ENCODE results near the gene EHHADH. TPM values are rescaled to one million over a fixed set of nuclear protein-coding genes. Genes with fewer than 3 reads are reported as not detected.

The EHHADH gene
- total and polyA plus RNA-seq, 9 of the 15 experiments (the other 6 are each of a cell fraction or from before 2014, with no cell fraction given): 3.6 to 6.4 (median 5.4) TPM

- Histone ChIP-seq H3K9me1 (ENCODE audit: control insufficient read depth, insufficient read depth, low read length) (no peaks in the 10 kb centered on the region), H3K79me2 (ENCODE audit: control insufficient read depth, insufficient read depth, low read length) (no peaks in the 10 kb centered on the region), H4K20me1 (replicated peaks; ENCODE audit: control insufficient read depth, insufficient read depth, low read length) (no peaks in the 10 kb centered on the region), H3K4me2 (ENCODE audit: insufficient read depth, low read length) (no peak overlapping the region), H3K9ac (ENCODE audit: insufficient read depth in 1 of 2, low read depth in 2 of 2, low read length in 2 of 2) (no peak overlapping the region), H3K27me3 (ENCODE audit: control insufficient read depth in 2 of 2, insufficient read depth in 2 of 2, low read length in 2 of 2) (no peaks in the 10 kb centered on the region), H3K9me3 (replicated peaks; ENCODE audit: control insufficient read depth, insufficient read depth, low read depth, low read length) (no peaks in the 10 kb centered on the region), H3K4me1 (replicated peaks in 1 of 2; ENCODE audit: control insufficient read depth in 2 of 2, insufficient read depth in 2 of 2, low read length in 2 of 2) (no peaks in the 10 kb centered on the region), H3K4me3 (no peak overlapping the region), H3K36me3 (ENCODE audit: control insufficient read depth, insufficient read depth, low read length) (no peaks in the 10 kb centered on the region; the same call in 2 of the 3 replicates), H2AFZ (ENCODE audit: low read depth, low read length) (no peak overlapping the region), H3K27ac (ENCODE audit: extremely low read depth, low read depth, low read length) (no peak overlapping the region)
- no peak for FAIRE-seq
- TF ChIP-seq, protein P1, sequence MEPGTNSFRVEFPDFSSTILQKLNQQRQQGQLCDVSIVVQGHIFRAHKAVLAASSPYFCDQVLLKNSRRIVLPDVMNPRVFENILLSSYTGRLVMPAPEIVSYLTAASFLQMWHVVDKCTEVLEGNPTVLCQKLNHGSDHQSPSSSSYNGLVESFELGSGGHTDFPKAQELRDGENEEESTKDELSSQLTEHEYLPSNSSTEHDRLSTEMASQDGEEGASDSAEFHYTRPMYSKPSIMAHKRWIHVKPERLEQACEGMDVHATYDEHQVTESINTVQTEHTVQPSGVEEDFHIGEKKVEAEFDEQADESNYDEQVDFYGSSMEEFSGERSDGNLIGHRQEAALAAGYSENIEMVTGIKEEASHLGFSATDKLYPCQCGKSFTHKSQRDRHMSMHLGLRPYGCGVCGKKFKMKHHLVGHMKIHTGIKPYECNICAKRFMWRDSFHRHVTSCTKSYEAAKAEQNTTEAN (CRISPR knock-in tag; IDR thresholded peaks at IDR 0.05): no peak
- no TSS peak for BruUV-seq (replicated peaks)
- no peak for DNase-seq (ENCODE audit: extremely low read depth in 1 of 4, low spot score in 3 of 4)
- ChIA-PET CTCF (ENCODE audit: low intra/inter-chr PET ratio) (no interaction called here), POLR2A (no interaction called here)
- in situ Hi-C loops (cut with MboI): no loop called here
- ATAC-seq: no peak
- WGBS (ENCODE audit: insufficient coverage, low coverage, missing lambda C conversion rate): 26% methylated on average over 4 of the region's 4 CpGs
- intact Hi-C loops (cut with micrococcal nuclease): no loop called here
Measured at GRCh38 chr3:185210621-185211142, 43.2 kb downstream of the EHHADH start.

DNA sequence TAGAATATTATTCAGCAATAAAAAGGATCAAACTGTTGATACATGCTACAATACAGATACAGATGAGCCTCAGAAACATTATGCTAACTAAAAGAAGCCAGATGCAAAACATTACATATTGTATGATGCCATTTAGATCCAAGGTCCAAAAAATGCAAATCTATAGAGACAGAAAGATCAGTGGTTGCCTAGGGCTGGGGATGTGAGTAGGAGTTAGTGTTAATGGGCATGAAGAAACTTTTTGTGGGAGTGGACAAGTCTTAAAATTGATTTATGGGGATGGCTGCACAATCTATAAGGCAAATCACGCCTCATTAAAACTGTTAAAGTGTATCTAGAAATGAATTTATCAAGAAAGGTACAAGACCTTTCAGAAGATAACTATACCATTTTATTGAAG, 45.0 kb downstream of the EHHADH start:
- Histone ChIP-seq H3K9me1 (ENCODE audit: control insufficient read depth, insufficient read depth, low read length) (no peaks in the 10 kb centered on the region), H3K9me3 (replicated peaks; ENCODE audit: control insufficient read depth, insufficient read depth, low read depth, low read length) (no peaks in the 10 kb centered on the region), H3K4me3 (no peak overlapping the region), H2AFZ (ENCODE audit: low read depth, low read length) (no peak overlapping the region), H3K9ac (ENCODE audit: insufficient read depth in 1 of 2, low read depth in 2 of 2, low read length in 2 of 2) (no peak overlapping the region), H3K27me3 (ENCODE audit: control insufficient read depth in 2 of 2, insufficient read depth in 2 of 2, low read length in 2 of 2) (no peaks in the 10 kb centered on the region), H3K79me2 (ENCODE audit: control insufficient read depth, insufficient read depth, low read length) (no peaks in the 10 kb centered on the region), H3K4me2 (ENCODE audit: insufficient read depth, low read length) (no peak overlapping the region), H3K4me1 (replicated peaks in 1 of 2; ENCODE audit: control insufficient read depth in 2 of 2, insufficient read depth in 2 of 2, low read length in 2 of 2) (no peaks in the 10 kb centered on the region), H3K36me3 (ENCODE audit: control insufficient read depth, insufficient read depth, low read length) (no peaks in the 10 kb centered on the region), H3K27ac (ENCODE audit: extremely low read depth, low read depth, low read length) (no peak overlapping the region), H4K20me1 (replicated peaks; ENCODE audit: control insufficient read depth, insufficient read depth, low read length) (no peaks in the 10 kb centered on the region)
- FAIRE-seq: no peak
- in situ Hi-C loops (cut with MboI): no loop called here
- no peak for TF ChIP-seq HDAC8 (tag; IDR thresholded peaks at IDR 0.05)
- no peak for TF ChIP-seq EHMT2 (IDR thresholded peaks at IDR 0.05)
- TF ChIP-seq TAL1 (IDR thresholded peaks at IDR 0.05): no peak
- TF ChIP-seq KDM2B (CRISPR knock-in tag; IDR thresholded peaks at IDR 0.05): no peak
- no peak for TF ChIP-seq SMAD1 (IDR thresholded peaks at IDR 0.05; ENCODE audit: low read depth, low read length, partially characterized antibody)
- no peak for TF ChIP-seq ZSCAN29 (IDR thresholded peaks at IDR 0.05)
- no peak for TF ChIP-seq KAT7 (CRISPR knock-in tag; IDR thresholded peaks at IDR 0.05; ENCODE audit: borderline replicate concordance)
- TF ChIP-seq PHF21A (IDR thresholded peaks at IDR 0.05; ENCODE audit: borderline replicate concordance, low read depth): no peak
- TF ChIP-seq ZNF830 (CRISPR knock-in tag; IDR thresholded peaks at IDR 0.05): no peak
- no peak for TF ChIP-seq ZNF699 (CRISPR knock-in tag; IDR thresholded peaks at IDR 0.05; ENCODE audit: insufficient replicate concordance)
- no peak for TF ChIP-seq MTA1 (IDR thresholded peaks at IDR 0.05; ENCODE audit: borderline replicate concordance)
- TF ChIP-seq TEAD2 (tag; IDR thresholded peaks at IDR 0.05): no peak
- intact Hi-C loops (cut with micrococcal nuclease): no loop called here
- DNase-seq (ENCODE audit: extremely low read depth in 1 of 4, low spot score in 3 of 4): no peak
- no peak for ATAC-seq
- POLR2A ChIA-PET: no interaction called here
- 32% methylated on average over 1 of the region's 1 CpG for WGBS (ENCODE audit: insufficient coverage, low coverage, missing lambda C conversion rate)
- BruUV-seq (replicated peaks): no TSS peak
- CTCF ChIA-PET (ENCODE audit: low intra/inter-chr PET ratio): no interaction called here

All from K562 (cell line).